H1 (cell line): Measurements from ENCODE around the gene SCYGR1. TPM values are rescaled to one million over a fixed set of nuclear protein-coding genes. Genes with fewer than 3 reads are reported as not detected.
A peak's percentile ranks its signal among the peaks of the same experiment; 100 is the strongest.

Source experiments
- CTCF ChIA-PET: fragments of 300-600 bp; sonication (Branson Sonifier 250); formaldehyde crosslinking; loops from one replicate; lab custom pipeline; 2021; ENCODE audit not compliant: partially characterized antibody; lab: Charles Lee
- POLR2A ChIA-PET: fragments of 300-600 bp; sonication (Branson Sonifier 250); formaldehyde crosslinking; loops from one replicate; lab custom pipeline; 2021; ENCODE audit warnings: inconsistent platforms; ENCODE audit not compliant: partially characterized antibody; lab: Charles Lee
- DNase-seq, 2 experiments: peaks; one replicate each; pipeline versions ENCODE4 v3.0.0 to v3.0.0-alpha.2; 2010 to 2022; ENCODE audit warnings: low spot score in 2 of 2, low read depth in 1 of 2, mixed read lengths in 1 of 2
- FAIRE-seq: peaks from 2 replicates; lab custom pipeline; 2011; peaks lifted over from hg19 to GRCh38; lab: Jason Lieb, UNC
- H2AFZ ChIP-seq: 2 replicates; pipeline ENCODE4 v1.8.1; 2012; ENCODE audit warnings: low read length, inconsistent platforms
- H2AK5ac ChIP-seq: 2 replicates; pipeline ENCODE4 v1.6.1; 2013; ENCODE audit warnings: low read depth, low read length
- H2BK120ac ChIP-seq: replicated peaks from 2 replicates; pipeline ENCODE3; 2013; ENCODE audit warnings: low read depth, low read length, inconsistent platforms
- H2BK12ac ChIP-seq: 2 replicates; pipeline ENCODE4 v1.6.1; 2013; ENCODE audit warnings: low read depth, low read length
- H2BK15ac ChIP-seq: 2 replicates; pipeline ENCODE4 v1.6.1; 2013; ENCODE audit warnings: low read length
- H2BK20ac ChIP-seq: 2 replicates; pipeline ENCODE4 v1.6.1; 2013; ENCODE audit warnings: low read length
- H2BK5ac ChIP-seq: 2 replicates; pipeline ENCODE4 v1.6.1; 2013; ENCODE audit warnings: low read depth, low read length
- H3K14ac ChIP-seq: 2 replicates; pipeline ENCODE4 v1.6.1; 2013; ENCODE audit warnings: inconsistent platforms; ENCODE audit not compliant: insufficient read length
- H3K18ac ChIP-seq: 2 replicates; pipeline ENCODE4 v1.6.1; 2013; ENCODE audit warnings: low read length; ENCODE audit errors: extremely low read depth
- H3K23ac ChIP-seq: 2 replicates; pipeline ENCODE4 v1.6.1; 2013; ENCODE audit warnings: inconsistent platforms; ENCODE audit not compliant: insufficient read length
- H3K23me2 ChIP-seq: 2 replicates; pipeline ENCODE4 v1.6.1; 2013; ENCODE audit warnings: low read depth, low read length
- H3K27ac ChIP-seq: 2 replicates; pipeline ENCODE4 v1.6.1; 2011; ENCODE audit warnings: low read depth, low read length, inconsistent platforms
- H3K27me3 ChIP-seq, 4 experiments: replicated peaks in 1 of 4; 1 replicate in 1 of 4; 2 replicates in 3 of 4; pipeline versions ENCODE4 v1.6.1 to v1.8.1; 2011 to 2013; ENCODE audit warnings: low read length in 3 of 4, mild to moderate bottlenecking in 3 of 4, inconsistent platforms in 2 of 4, mixed read lengths in 2 of 4, moderate library complexity in 1 of 4; ENCODE audit not compliant: control insufficient read depth in 3 of 4, insufficient read depth in 3 of 4; ENCODE audit errors: extremely low read depth in 1 of 4
- H3K36me3 ChIP-seq, 4 experiments: 2 replicates each; pipeline versions ENCODE4 v1.6.1 to v1.8.1; 2011 to 2013; ENCODE audit warnings: mild to moderate bottlenecking in 4 of 4, low read length in 3 of 4, moderate library complexity in 2 of 4, control low read depth in 1 of 4, inconsistent platforms in 1 of 4; ENCODE audit not compliant: insufficient read depth in 4 of 4, control insufficient read depth in 2 of 4
- H3K4ac ChIP-seq: replicated peaks from 2 replicates; pipeline ENCODE3; 2013; ENCODE audit warnings: low read length, low read depth, mixed read lengths, inconsistent platforms; ENCODE audit not compliant: insufficient read length
- H3K4me1 ChIP-seq, 4 experiments: replicated peaks in 1 of 4; 1 replicate in 1 of 4; 2 replicates in 3 of 4; pipeline versions ENCODE4 v1.6.1 to v1.8.1; 2011 to 2013; ENCODE audit warnings: low read length in 3 of 4, inconsistent platforms in 2 of 4, mixed read lengths in 1 of 4; ENCODE audit not compliant: insufficient read depth in 4 of 4, control insufficient read depth in 3 of 4
- H3K4me2 ChIP-seq, 2 experiments: 2 replicates each; pipeline versions ENCODE4 v1.6.1 to v1.8.1; 2011 to 2013; ENCODE audit warnings: low read depth in 2 of 2, low read length in 2 of 2, control low read depth in 1 of 2, inconsistent platforms in 1 of 2, mild to moderate bottlenecking in 1 of 2; ENCODE audit not compliant: insufficient read depth in 1 of 2
- H3K4me3 ChIP-seq, 4 experiments: fragments of 200-600, 300-600 bp in 1 of 4; sonication (generic), shearing (Covaris generic), sonication (Bioruptor Twin) in 1 of 4; 2 replicates each; pipeline versions ENCODE4 v1.5.1 to v1.8.1; 2011 to 2016; ENCODE audit warnings: low read length in 4 of 4, low read depth in 3 of 4, control low read depth in 2 of 4, inconsistent platforms in 2 of 4, mild to moderate bottlenecking in 2 of 4, mixed read lengths in 1 of 4, moderate library complexity in 1 of 4; ENCODE audit not compliant: insufficient read depth in 2 of 4; ENCODE audit errors: extremely low read depth in 1 of 4
- H3K56ac ChIP-seq: replicated peaks from 2 replicates; pipeline ENCODE3; 2013; ENCODE audit warnings: low read depth, mild to moderate bottlenecking, mixed read lengths, low read length, inconsistent platforms; ENCODE audit not compliant: insufficient read length
- H3K79me1 ChIP-seq: 2 replicates; pipeline ENCODE4 v1.6.1; 2013; ENCODE audit warnings: low read depth, low read length, control low read depth
- H3K79me2 ChIP-seq, 2 experiments: 2 replicates each; pipeline versions ENCODE4 v1.6.1 to v1.8.1; 2012 to 2013; ENCODE audit warnings: low read length in 2 of 2, mild to moderate bottlenecking in 2 of 2, inconsistent platforms in 1 of 2; ENCODE audit not compliant: insufficient read depth in 2 of 2, control insufficient read depth in 1 of 2
- H3K9ac ChIP-seq, 4 experiments: replicated peaks in 1 of 4; 1 replicate in 1 of 4; 2 replicates in 3 of 4; pipeline versions ENCODE4 v1.6.1 to v1.8.1; 2011 to 2013; ENCODE audit warnings: low read depth in 3 of 4, low read length in 3 of 4, control low read depth in 2 of 4, mild to moderate bottlenecking in 2 of 4, moderate library complexity in 2 of 4, inconsistent platforms in 1 of 4; ENCODE audit errors: extremely low read depth in 1 of 4
- H3K9me3 ChIP-seq, 2 experiments: 2 replicates each; pipeline versions ENCODE4 v1.6.1 to v1.8.1; 2012 to 2013; ENCODE audit warnings: mild to moderate bottlenecking in 2 of 2, moderate library complexity in 2 of 2, control low read depth in 1 of 2, inconsistent platforms in 1 of 2, low read depth in 1 of 2, low read length in 1 of 2, mixed read lengths in 1 of 2; ENCODE audit not compliant: insufficient read depth in 2 of 2
- H4K20me1 ChIP-seq, 2 experiments: replicated peaks in 1 of 2; 2 replicates each; pipeline versions ENCODE3 to v1.8.1; 2011 to 2013; ENCODE audit warnings: inconsistent platforms in 2 of 2, low read length in 2 of 2, mild to moderate bottlenecking in 1 of 2; ENCODE audit not compliant: insufficient read depth in 2 of 2, control insufficient read depth in 1 of 2
- H4K5ac ChIP-seq: 2 replicates; pipeline ENCODE4 v1.6.1; 2013; ENCODE audit warnings: low read length, low read depth, mixed read lengths, inconsistent platforms; ENCODE audit not compliant: insufficient read length
- H4K8ac ChIP-seq: 2 replicates; pipeline ENCODE4 v1.8.0; 2013; ENCODE audit warnings: mild to moderate bottlenecking, moderate library complexity, low read length, inconsistent platforms; ENCODE audit not compliant: insufficient read depth; ENCODE audit errors: extremely low read depth
- H4K91ac ChIP-seq: replicated peaks from 2 replicates; pipeline ENCODE3; 2013; ENCODE audit warnings: low read length, mixed read lengths, inconsistent platforms; ENCODE audit not compliant: insufficient read length
- BRCA1 ChIP-seq: IDR thresholded peaks from 2 replicates; pipeline ENCODE4 v1.6.1; 2012; ENCODE audit warnings: low read depth, low read length, improper control_type of control experiment
- EGR1 ChIP-seq: IDR thresholded peaks from 2 replicates; pipeline ENCODE4 v1.6.1; 2011; ENCODE audit warnings: low read depth, low read length, borderline replicate concordance
- KDM5A ChIP-seq: fragments of 200-600 bp; IDR thresholded peaks from 2 replicates; pipeline ENCODE4 v1.7.1; 2012; ENCODE audit warnings: mild to moderate bottlenecking, low read length, inconsistent platforms, mixed read lengths
- POLR2A ChIP-seq, 2 experiments: IDR thresholded peaks; 1 replicate in 1 of 2; 2 replicates in 1 of 2; pipeline ENCODE4 v1.6.1; 2011; ENCODE audit warnings: low read depth in 2 of 2, low read length in 2 of 2, mild to moderate bottlenecking in 2 of 2; ENCODE audit errors: control extremely low read depth in 1 of 2
- TBP ChIP-seq: IDR thresholded peaks from 2 replicates; pipeline ENCODE4 v1.6.1; 2011; ENCODE audit warnings: low read depth, low read length, improper control_type of control experiment
- YY1 ChIP-seq: IDR thresholded peaks from 2 replicates; pipeline ENCODE4 v1.6.1; 2011; ENCODE audit warnings: low read depth, mild to moderate bottlenecking, low read length
- WGBS, 2 experiments: shearing (Covaris generic) in 1 of 2; methylation state at CpG; one replicate each; pipeline versions ENCODE4 v1.1.6 to v1.1.7; 2013 to 2015; ENCODE audit warnings: low lambda C conversion rate in 2 of 2, mixed read lengths in 2 of 2, inconsistent platforms in 1 of 2, low coverage in 1 of 2, missing lambda C conversion rate in 1 of 2; ENCODE audit not compliant: insufficient replicate concordance in 2 of 2, insufficient coverage in 1 of 2, insufficient read length in 1 of 2; ENCODE audit errors: extremely low coverage in 1 of 2, missing lambda C conversion rate in 1 of 2; 5-methylcytosine and 5-hydroxymethylcytosine counted together
- polyA plus RNA-seq, 7 experiments: library from polyadenylated mRNA; depleted of rRNA in 3 of 7; stranded (reverse) in 5 of 7; unstranded in 2 of 7; fragments of >200 nt in 5 of 7; fragments of 200-250 nt in 2 of 7; gene quantifications; 1 replicate in 5 of 7; 2 replicates in 1 of 7; 4 replicates in 1 of 7; pipeline versions ENCODE4 v1.2.1 to v1.2.3, GENCODE V29; 2011 to 2013; ENCODE audit warnings: missing spikeins in 2 of 7, mixed read lengths in 2 of 7
- total RNA-seq: library from RNA; stranded (reverse); fragmentation: NEBNext Ultra II Directional; extraction: Animal tissue kit (Norgen Biotek cat#: 25700); gene quantifications from 2 replicates; pipeline ENCODE4 v1.2.1, GENCODE V29; 2021
- TF ChIP-seq, protein P1 (sequence below): IDR thresholded peaks from 2 replicates; pipeline ENCODE4 v1.6.1; 2012; ENCODE audit warnings: inconsistent platforms
- TF ChIP-seq, protein P2 (sequence below), 3 experiments: IDR thresholded peaks; 1 replicate in 2 of 3; 2 replicates in 1 of 3; pipeline versions ENCODE4 v1.5.1 to v1.6.1; 2011; ENCODE audit warnings: low read length in 3 of 3, mild to moderate bottlenecking in 3 of 3, inconsistent platforms in 2 of 3, low read depth in 1 of 3, moderate library complexity in 1 of 3; ENCODE audit not compliant: insufficient read depth in 1 of 3; ENCODE audit errors: control extremely low read depth in 1 of 3

Gene SCYGR1
- total and polyA plus RNA-seq, 2 of the 8 experiments (the other 6 are each of a cell fraction or from before 2014, with no cell fraction given) = not detected

DNA sequence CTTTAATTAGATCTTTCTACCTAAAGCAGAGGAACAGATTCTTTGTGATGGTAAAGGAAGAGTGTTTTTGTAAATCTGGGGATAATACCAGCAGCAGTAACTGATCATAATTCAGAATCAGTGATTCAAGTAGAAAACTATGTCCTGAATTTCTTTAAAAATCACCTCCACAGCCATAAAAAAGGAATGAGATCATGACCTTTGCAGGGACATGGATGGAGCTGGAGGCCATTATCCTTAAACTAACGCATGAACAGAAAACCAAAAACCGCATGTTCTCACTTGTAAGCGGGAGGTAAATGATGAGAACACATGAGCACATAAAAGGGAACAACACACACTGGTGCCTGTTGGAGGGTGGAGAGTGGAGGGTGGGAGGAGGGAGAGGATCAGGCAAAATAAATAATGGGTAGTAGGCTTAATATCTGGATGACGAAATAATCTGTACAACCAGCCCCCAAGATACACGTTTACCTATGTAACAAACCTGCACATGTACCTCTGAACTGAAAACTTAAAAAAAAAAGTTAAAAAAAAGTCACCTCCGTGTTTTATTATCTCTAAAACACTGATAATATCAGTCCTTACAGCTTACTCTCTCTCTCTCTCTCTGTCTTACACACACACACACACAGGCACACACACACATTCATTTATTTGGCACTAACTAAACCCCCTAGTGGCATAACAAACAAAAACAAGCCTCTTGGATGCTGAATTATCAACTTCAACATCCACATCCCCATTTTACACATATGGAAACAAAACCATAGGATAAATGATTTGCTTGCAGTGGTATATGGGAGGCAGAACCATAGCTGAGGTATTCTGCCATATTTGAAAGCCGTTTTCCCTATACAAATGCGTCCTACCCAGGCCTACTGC is 10.0 kb downstream of the SCYGR1 start:
- Histone ChIP-seq H4K5ac (no peak overlapping the region), H3K56ac (no peak overlapping the region), H2AFZ (peak overlapping the region; percentile 64)

More for the DNA sequence above, 10.0 kb downstream of the SCYGR1 start:
- ChIA-PET CTCF (interaction anchor here (0.6 to 8.4 kb wide), 19 partner anchors 10 to 487 kb away, joined by 3 to 66 read pairs (median 4); partner anchors contain the start of gene SCYGR1), POLR2A (interaction anchor here (1.2 to 1.8 kb wide), 2 partner anchors 15 to 16 kb away, joined by 3 to 10 read pairs; no protein-coding TSS in a partner anchor)
- Histone ChIP-seq H3K23ac (no peak overlapping the region), H3K18ac (no peak overlapping the region), H3K4me2 (no peak overlapping the region), H3K9ac (no peak overlapping the region), H3K4me1 (peaks cover 0 to 6% (median 0%) of the 10 kb centered on the region in 4 experiments; a peak in 1 of 7 replicates), H4K20me1 (no peaks in the 10 kb centered on the region), H3K9me3 (no peaks in the 10 kb centered on the region), H3K79me2 (no peaks in the 10 kb centered on the region), H4K91ac (no peak overlapping the region), H2BK120ac (no peak overlapping the region), H2AK5ac (no peak overlapping the region), H2BK12ac (no peak overlapping the region), H2BK15ac (peak overlapping the region; percentile 54; the same call in 1 of the 2 replicates), H2BK20ac (no peak overlapping the region), H3K4ac (no peak overlapping the region), H3K23me2 (peaks cover 2% of the 10 kb centered on the region; the same call in 1 of the 2 replicates), H3K27ac (no peak overlapping the region), H4K8ac (no peak overlapping the region), H3K14ac (no peak overlapping the region), H3K79me1 (no peaks in the 10 kb centered on the region), H2BK5ac (no peak overlapping the region), H3K27me3 (peaks cover 0 to 2% (median 0%) of the 10 kb centered on the region in 4 experiments; a peak in 1 of 7 replicates), H3K4me3 (no peak overlapping the region), H3K36me3 (no peaks in the 10 kb centered on the region)
- 79% methylated on average over 8 of the region's 8 CpGs; no CpG with 5 or more reads in 1 of the 2 experiments for WGBS, 2 experiments
- no peak for FAIRE-seq
- TF ChIP-seq TBP = no peak
- no peak for TF ChIP-seq YY1
- TF ChIP-seq, protein P1, sequence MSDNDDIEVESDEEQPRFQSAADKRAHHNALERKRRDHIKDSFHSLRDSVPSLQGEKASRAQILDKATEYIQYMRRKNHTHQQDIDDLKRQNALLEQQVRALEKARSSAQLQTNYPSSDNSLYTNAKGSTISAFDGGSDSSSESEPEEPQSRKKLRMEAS = no peak
- TF ChIP-seq BRCA1 = no peak
- no peak for TF ChIP-seq EGR1
- TF ChIP-seq KDM5A = no peak
- TF ChIP-seq, protein P2, sequence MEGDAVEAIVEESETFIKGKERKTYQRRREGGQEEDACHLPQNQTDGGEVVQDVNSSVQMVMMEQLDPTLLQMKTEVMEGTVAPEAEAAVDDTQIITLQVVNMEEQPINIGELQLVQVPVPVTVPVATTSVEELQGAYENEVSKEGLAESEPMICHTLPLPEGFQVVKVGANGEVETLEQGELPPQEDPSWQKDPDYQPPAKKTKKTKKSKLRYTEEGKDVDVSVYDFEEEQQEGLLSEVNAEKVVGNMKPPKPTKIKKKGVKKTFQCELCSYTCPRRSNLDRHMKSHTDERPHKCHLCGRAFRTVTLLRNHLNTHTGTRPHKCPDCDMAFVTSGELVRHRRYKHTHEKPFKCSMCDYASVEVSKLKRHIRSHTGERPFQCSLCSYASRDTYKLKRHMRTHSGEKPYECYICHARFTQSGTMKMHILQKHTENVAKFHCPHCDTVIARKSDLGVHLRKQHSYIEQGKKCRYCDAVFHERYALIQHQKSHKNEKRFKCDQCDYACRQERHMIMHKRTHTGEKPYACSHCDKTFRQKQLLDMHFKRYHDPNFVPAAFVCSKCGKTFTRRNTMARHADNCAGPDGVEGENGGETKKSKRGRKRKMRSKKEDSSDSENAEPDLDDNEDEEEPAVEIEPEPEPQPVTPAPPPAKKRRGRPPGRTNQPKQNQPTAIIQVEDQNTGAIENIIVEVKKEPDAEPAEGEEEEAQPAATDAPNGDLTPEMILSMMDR (IDR thresholded peaks at IDR 0.05; ENCODE audit: control extremely low read depth in 1 of 3, insufficient read depth in 1 of 3, low read depth in 1 of 3, low read length in 3 of 3) = peak in 1 of 3 experiments; percentile 6; a peak in 2 of 4 replicates
- no peak for TF ChIP-seq POLR2A (IDR thresholded peaks at IDR 0.05; ENCODE audit: control extremely low read depth in 1 of 2, low read depth in 2 of 2, low read length in 2 of 2)
- no peak for DNase-seq
